Brain microvascular endothelial cell (primary cell): Measurements from ENCODE around the gene HPRT1.

Experiments
- DNase-seq: peaks from one replicate; pipeline ENCODE4 v3.0.0-alpha.2; 2020
- H3K27ac ChIP-seq: fragments of 250-450 bp; sonication (Bioruptor Pico); 2 replicates; pipeline ENCODE4 v1.5.1; 2020; ENCODE audit warnings: mild to moderate bottlenecking, moderate library complexity
- H3K27me3 ChIP-seq: fragments of 250-450 bp; sonication (Bioruptor Pico); replicated peaks from 2 replicates; pipeline ENCODE4 v1.5.1; 2020; ENCODE audit warnings: mild to moderate bottlenecking
- H3K36me3 ChIP-seq: fragments of 250-450 bp; sonication (Bioruptor Pico); replicated peaks from 2 replicates; pipeline ENCODE4 v1.5.1; 2020; ENCODE audit warnings: mild to moderate bottlenecking
- H3K4me3 ChIP-seq: 2 replicates; pipeline ENCODE4 v1.5.1; 2011; ENCODE audit warnings: low read depth, mild to moderate bottlenecking, control low read depth, low read length, moderate library complexity
- CTCF ChIP-seq: IDR thresholded peaks from 2 replicates; pipeline ENCODE4 v1.5.1; 2011; ENCODE audit warnings: low read depth, mild to moderate bottlenecking, moderate library complexity, low read length, control low read depth, inconsistent platforms; ENCODE audit errors: missing control alignments
- in situ Hi-C: cut with HindIII; loops from 2 replicates; pipeline ENCODE4 v1.10.0; 2017; ENCODE audit warnings: low sequenced_read_pairs, low pct_ligation_motif_present

The HPRT1 gene

GRCh38 chrX:134476284-134476683 lies 16.3 kb downstream of the HPRT1 start:
- Histone ChIP-seq H3K4me3 (no peak overlapping the region), H3K27me3 (no peaks in the 10 kb centered on the region), H3K27ac (no peak overlapping the region), H3K36me3 (no peaks in the 10 kb centered on the region)
- no peak for DNase-seq
- no peak for TF ChIP-seq CTCF
- in situ Hi-C loops = no loop called here

- Histone ChIP-seq H3K27ac (no peak overlapping the region), H3K27me3 (no peaks in the 10 kb centered on the region), H3K4me3 (no peak overlapping the region), H3K36me3 (no peaks in the 10 kb centered on the region)
- TF ChIP-seq CTCF = no peak
- no peak for DNase-seq
- in situ Hi-C loops = no loop called here
Observed at GRCh38 chrX:134478374-134478773, 18.4 kb downstream of the HPRT1 start.

- H3K27ac ChIP-seq = no peak overlapping the region
- no peak for DNase-seq
Observed at GRCh38 chrX:134480061-134480460, 20.1 kb downstream of the HPRT1 start.

GRCh38 chrX:134481339-134481738 lies 21.4 kb downstream of the HPRT1 start:
- no peak for TF ChIP-seq CTCF
- H3K27me3 ChIP-seq = no peaks in the 10 kb centered on the region
- no peak for DNase-seq
- no peaks in the 10 kb centered on the region for H3K36me3 ChIP-seq
- in situ Hi-C loops = no loop called here
- H3K4me3 ChIP-seq = no peak overlapping the region
- H3K27ac ChIP-seq = no peak overlapping the region

More at GRCh38 chrX:134480061-134480460, 20.1 kb downstream of the HPRT1 start:
- no peak overlapping the region for H3K4me3 ChIP-seq
- no peaks in the 10 kb centered on the region for H3K27me3 ChIP-seq
- TF ChIP-seq CTCF = no peak
- H3K36me3 ChIP-seq = no peaks in the 10 kb centered on the region
- in situ Hi-C loops = no loop called here

- no peak for TF ChIP-seq CTCF
- no peak for DNase-seq
- Histone ChIP-seq H3K36me3 (no peaks in the 10 kb centered on the region), H3K27ac (no peak overlapping the region), H3K27me3 (no peaks in the 10 kb centered on the region), H3K4me3 (no peak overlapping the region)
- in situ Hi-C loops = no loop called here
Observed at GRCh38 chrX:134482371-134482770, 22.4 kb downstream of the HPRT1 start.

GRCh38 chrX:134484039-134484438 lies 24.1 kb downstream of the HPRT1 start:
- TF ChIP-seq CTCF = peak; percentile 35
- H3K27ac ChIP-seq = no peak overlapping the region
- H3K36me3 ChIP-seq = no peaks in the 10 kb centered on the region
- in situ Hi-C loops = no loop called here
- no peak for DNase-seq
- no peaks in the 10 kb centered on the region for H3K27me3 ChIP-seq
- H3K4me3 ChIP-seq = no peak overlapping the region
